Mesendoderm (in vitro differentiated cells): ENCODE measurements around the gene MRS2.

Experiments
- DNase-seq: peaks from one replicate; pipeline ENCODE4 v3.0.0; 2013
- H2AK5ac ChIP-seq: 2 replicates; pipeline ENCODE4 v1.6.1; 2013; ENCODE audit warnings: low read length, inconsistent platforms
- H2BK120ac ChIP-seq: 2 replicates; pipeline ENCODE4 v1.6.1; 2013; ENCODE audit warnings: low read depth, mild to moderate bottlenecking, low read length, moderate library complexity, mixed read lengths
- H2BK15ac ChIP-seq: replicated peaks from 2 replicates; pipeline ENCODE4 v1.6.1; 2013; ENCODE audit warnings: low read depth, mild to moderate bottlenecking, moderate library complexity
- H2BK5ac ChIP-seq: 2 replicates; pipeline ENCODE4 v1.6.1; 2013; ENCODE audit warnings: low read length, inconsistent platforms
- H3K18ac ChIP-seq: 2 replicates; pipeline ENCODE4 v1.6.1; 2013; ENCODE audit warnings: mild to moderate bottlenecking, low read length, mixed read lengths
- H3K23ac ChIP-seq: one replicate; pipeline ENCODE4 v1.6.1; 2013; ENCODE audit warnings: low read length
- H3K27ac ChIP-seq: 2 replicates; pipeline ENCODE4 v1.5.1; 2013; ENCODE audit warnings: low read depth, mild to moderate bottlenecking, inconsistent platforms, low read length, moderate library complexity
- H3K27me3 ChIP-seq: 2 replicates; pipeline ENCODE4 v1.6.1; 2013; ENCODE audit warnings: low read length, control low read depth, mild to moderate bottlenecking, inconsistent platforms; ENCODE audit not compliant: insufficient read depth, poor library complexity
- H3K36me3 ChIP-seq: 2 replicates; pipeline ENCODE4 v1.6.1; 2013; ENCODE audit warnings: low read length, inconsistent platforms; ENCODE audit not compliant: control insufficient read depth, insufficient read depth
- H3K4ac ChIP-seq: one replicate; pipeline ENCODE4 v1.6.1; 2013; ENCODE audit warnings: low read depth, mild to moderate bottlenecking, low read length, moderate library complexity
- H3K4me1 ChIP-seq: 2 replicates; pipeline ENCODE4 v1.6.1; 2013; ENCODE audit warnings: low read depth, low read length, inconsistent platforms; ENCODE audit not compliant: control insufficient read depth
- H3K4me2 ChIP-seq: 2 replicates; pipeline ENCODE4 v1.6.1; 2013; ENCODE audit warnings: low read length
- H3K4me3 ChIP-seq: 2 replicates; pipeline ENCODE4 v1.5.1; 2013; ENCODE audit warnings: mild to moderate bottlenecking, low read length
- H3K56ac ChIP-seq: one replicate; pipeline ENCODE4 v1.6.1; 2013; ENCODE audit warnings: low read length
- H3K79me1 ChIP-seq: 2 replicates; pipeline ENCODE4 v1.6.1; 2013; ENCODE audit warnings: low read length, inconsistent platforms
- H3K79me2 ChIP-seq: 2 replicates; pipeline ENCODE4 v1.6.1; 2013; ENCODE audit warnings: mild to moderate bottlenecking, low read length; ENCODE audit not compliant: control insufficient read depth, insufficient read depth
- H3K9ac ChIP-seq: 2 replicates; pipeline ENCODE4 v1.6.1; 2013; ENCODE audit warnings: low read length, inconsistent platforms
- H4K5ac ChIP-seq: one replicate; pipeline ENCODE4 v1.6.1; 2013; ENCODE audit warnings: low read length
- H4K8ac ChIP-seq: one replicate; pipeline ENCODE4 v1.6.1; 2013; ENCODE audit warnings: low read depth, mild to moderate bottlenecking, control low read depth, low read length, moderate library complexity
- WGBS: extraction: QIAGEN DNeasy Blood & Tissue Kit; methylation state at CpG from one replicate; pipeline ENCODE4 v1.1.7; 2013; ENCODE audit warnings: low lambda C conversion rate, missing lambda C conversion rate; ENCODE audit not compliant: insufficient coverage; ENCODE audit errors: extremely low coverage; 5-methylcytosine and 5-hydroxymethylcytosine counted together

MRS2 gene

DNA sequence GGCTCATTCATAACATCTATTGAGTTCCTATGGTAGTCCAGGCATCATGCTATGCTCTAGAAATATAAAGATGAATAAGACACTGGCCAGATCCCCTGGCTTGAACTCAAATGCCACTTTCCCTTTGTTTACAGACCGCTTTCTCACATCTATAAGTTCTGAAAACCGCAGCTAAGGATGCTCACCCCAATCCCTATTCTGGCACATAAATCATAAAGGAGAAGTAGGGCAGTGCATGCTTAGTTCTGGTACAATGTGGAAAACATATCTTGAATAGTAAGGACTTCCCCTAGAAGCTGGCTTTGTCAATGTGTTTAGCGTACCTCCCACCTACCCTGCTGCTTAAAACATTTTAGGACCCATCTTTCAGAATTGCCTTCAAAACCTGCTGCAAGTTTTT lies 26.4 kb downstream of the MRS2 start:
- WGBS, result no CpG with 5 or more reads among the region's 3 CpGs
- H2BK120ac ChIP-seq, result no peak overlapping the region
- no peaks in the 10 kb centered on the region for H3K79me2 ChIP-seq
- no peak overlapping the region for H2BK5ac ChIP-seq
- H3K56ac ChIP-seq, result no peak overlapping the region
- no peak overlapping the region for H3K23ac ChIP-seq
- H3K4me2 ChIP-seq, result no peak overlapping the region
- no peak overlapping the region for H4K5ac ChIP-seq
- no peaks in the 10 kb centered on the region for H3K4me1 ChIP-seq
- no peaks in the 10 kb centered on the region for H3K27me3 ChIP-seq
- no peak overlapping the region for H3K4me3 ChIP-seq
- no peak overlapping the region for H4K8ac ChIP-seq
- no peak overlapping the region for H3K27ac ChIP-seq
- H3K4ac ChIP-seq, result no peak overlapping the region
- H3K18ac ChIP-seq, result no peak overlapping the region
- H2BK15ac ChIP-seq, result no peak overlapping the region
- H2AK5ac ChIP-seq, result no peak overlapping the region
- no peak for DNase-seq
- H3K79me1 ChIP-seq, result no peaks in the 10 kb centered on the region
- no peak overlapping the region for H3K9ac ChIP-seq
- H3K36me3 ChIP-seq, result peaks cover 2% of the 10 kb centered on the region

- Histone ChIP-seq H3K56ac (no peak overlapping the region), H4K5ac (no peak overlapping the region), H3K4me1 (no peaks in the 10 kb centered on the region), H3K23ac (no peak overlapping the region), H3K79me1 (no peaks in the 10 kb centered on the region), H3K4me3 (no peak overlapping the region), H2BK120ac (no peak overlapping the region), H4K8ac (no peak overlapping the region), H3K4ac (no peak overlapping the region), H3K27me3 (no peaks in the 10 kb centered on the region), H3K18ac (no peak overlapping the region), H2BK15ac (no peak overlapping the region), H3K27ac (no peak overlapping the region), H3K4me2 (no peak overlapping the region), H3K36me3 (no peaks in the 10 kb centered on the region), H3K79me2 (no peaks in the 10 kb centered on the region), H2AK5ac (no peak overlapping the region), H3K9ac (no peak overlapping the region), H2BK5ac (no peak overlapping the region)
- WGBS, result no CpG with 5 or more reads among the region's 3 CpGs
- DNase-seq, result no peak
Measured at GRCh38 chr6:24430086-24430485, 27.4 kb downstream of the MRS2 start.

DNA sequence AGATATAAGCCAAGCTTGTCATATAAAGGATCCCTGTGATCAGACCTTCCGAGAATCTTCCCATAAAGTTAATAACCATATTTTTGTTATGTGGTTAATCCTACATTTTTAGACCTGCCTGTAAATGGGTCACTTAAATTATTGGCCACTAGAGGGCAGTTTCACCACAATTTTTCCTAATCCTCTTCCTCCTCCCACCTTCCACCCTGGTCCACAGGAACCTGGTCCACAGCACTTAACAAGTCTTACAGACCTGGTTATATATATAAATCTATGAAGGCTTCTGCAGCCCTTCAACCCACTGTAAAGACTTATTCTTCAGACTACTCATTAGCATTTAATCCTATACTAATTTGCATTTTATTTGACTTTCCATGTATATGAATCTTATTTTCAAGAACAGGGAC lies 28.3 kb downstream of the MRS2 start:
- Histone ChIP-seq H3K4me3 (no peak overlapping the region), H3K79me1 (no peaks in the 10 kb centered on the region), H3K27ac (no peak overlapping the region), H4K5ac (no peak overlapping the region), H3K56ac (no peak overlapping the region), H2BK5ac (no peak overlapping the region), H3K23ac (no peak overlapping the region), H3K4ac (no peak overlapping the region), H3K4me2 (no peak overlapping the region), H2AK5ac (no peak overlapping the region), H3K36me3 (no peaks in the 10 kb centered on the region), H3K27me3 (no peaks in the 10 kb centered on the region), H3K79me2 (no peaks in the 10 kb centered on the region), H3K9ac (no peak overlapping the region), H2BK15ac (no peak overlapping the region), H3K4me1 (no peaks in the 10 kb centered on the region), H4K8ac (no peak overlapping the region), H2BK120ac (no peak overlapping the region), H3K18ac (no peak overlapping the region)
- peak; percentile 55 for DNase-seq
- no CpG with 5 or more reads among the region's 1 CpG for WGBS

- WGBS, result no CpG with 5 or more reads among the region's 9 CpGs
- Histone ChIP-seq H2AK5ac (no peak overlapping the region), H3K9ac (no peak overlapping the region), H3K4me3 (no peak overlapping the region), H2BK15ac (no peak overlapping the region), H3K56ac (no peak overlapping the region), H3K27ac (no peak overlapping the region), H3K27me3 (no peaks in the 10 kb centered on the region), H4K5ac (no peak overlapping the region), H2BK120ac (no peak overlapping the region), H3K4ac (no peak overlapping the region), H4K8ac (no peak overlapping the region), H3K36me3 (no peaks in the 10 kb centered on the region), H3K79me2 (no peaks in the 10 kb centered on the region), H3K4me1 (no peaks in the 10 kb centered on the region), H3K18ac (no peak overlapping the region), H3K23ac (no peak overlapping the region), H3K79me1 (no peaks in the 10 kb centered on the region), H3K4me2 (no peak overlapping the region), H2BK5ac (no peak overlapping the region)
- no peak for DNase-seq
Measured at GRCh38 chr6:24432611-24433010, 29.9 kb downstream of the MRS2 start.

GRCh38 chr6:24436979-24437378 lies 34.2 kb downstream of the MRS2 start:
- no peak overlapping the region for H2BK5ac ChIP-seq
- H3K56ac ChIP-seq, result no peak overlapping the region
- no CpG with 5 or more reads among the region's 14 CpGs for WGBS
- no peak overlapping the region for H3K23ac ChIP-seq
- H3K27me3 ChIP-seq, result no peaks in the 10 kb centered on the region
- H3K9ac ChIP-seq, result no peak overlapping the region
- H4K8ac ChIP-seq, result no peak overlapping the region
- no peaks in the 10 kb centered on the region for H3K4me1 ChIP-seq
- H4K5ac ChIP-seq, result no peak overlapping the region
- no peaks in the 10 kb centered on the region for H3K79me2 ChIP-seq
- no peak for DNase-seq
- no peak overlapping the region for H2AK5ac ChIP-seq
- H3K4ac ChIP-seq, result no peak overlapping the region
- H2BK120ac ChIP-seq, result no peak overlapping the region
- H3K4me3 ChIP-seq, result no peak overlapping the region
- H3K36me3 ChIP-seq, result no peaks in the 10 kb centered on the region
- H3K27ac ChIP-seq, result no peak overlapping the region
- no peaks in the 10 kb centered on the region for H3K79me1 ChIP-seq
- no peak overlapping the region for H2BK15ac ChIP-seq
- H3K4me2 ChIP-seq, result no peak overlapping the region
- no peak overlapping the region for H3K18ac ChIP-seq

DNA sequence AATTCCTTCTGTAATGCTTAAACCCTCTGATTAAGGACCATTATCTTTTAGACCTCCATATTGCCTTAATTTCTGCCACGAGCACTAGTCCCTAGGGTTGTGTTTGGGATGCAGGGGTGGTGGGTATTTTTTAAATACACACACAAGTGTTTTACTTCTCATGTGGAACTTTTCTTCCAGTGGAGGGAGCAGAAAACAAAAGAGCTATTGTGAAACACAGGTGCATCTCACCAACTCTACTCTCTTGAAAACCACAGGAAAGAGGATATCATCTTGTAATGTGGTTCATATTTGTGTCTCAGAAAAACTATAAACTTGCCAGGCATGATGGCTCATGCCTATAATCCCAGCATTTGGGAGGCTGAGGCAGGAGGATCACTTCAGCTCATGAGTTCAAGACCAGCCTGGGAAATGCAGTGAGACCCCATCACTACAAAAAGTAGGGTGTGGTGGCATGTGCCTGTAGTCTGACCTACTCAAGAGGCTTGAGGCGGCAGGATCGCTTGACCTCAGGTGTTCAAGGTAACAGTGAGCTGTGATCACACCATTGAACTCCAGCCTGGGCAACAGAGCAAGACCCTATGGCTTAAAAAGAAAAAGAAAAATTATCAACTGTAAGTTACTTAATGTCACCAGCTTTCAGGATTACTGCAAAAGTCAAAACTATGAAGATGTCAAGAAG lies 37.3 kb downstream of the MRS2 start:
- no CpG with 5 or more reads among the region's 3 CpGs for WGBS

More for the DNA sequence above, 37.3 kb downstream of the MRS2 start:
- Histone ChIP-seq H3K4me1 (no peaks in the 10 kb centered on the region), H3K27ac (no peak overlapping the region), H3K36me3 (no peaks in the 10 kb centered on the region), H3K23ac (no peak overlapping the region), H2AK5ac (no peak overlapping the region), H2BK15ac (no peak overlapping the region), H2BK5ac (no peak overlapping the region), H3K4me2 (no peak overlapping the region), H3K56ac (no peak overlapping the region), H3K4me3 (no peak overlapping the region), H2BK120ac (no peak overlapping the region), H3K9ac (no peak overlapping the region), H4K5ac (no peak overlapping the region), H4K8ac (no peak overlapping the region), H3K27me3 (no peaks in the 10 kb centered on the region), H3K79me2 (no peaks in the 10 kb centered on the region), H3K79me1 (no peaks in the 10 kb centered on the region), H3K4ac (no peak overlapping the region), H3K18ac (no peak overlapping the region)
- DNase-seq, result no peak
